ENCODE results near the gene CHAMP1.
"Not testable (repeated sequence)": the region's sequence is repeated elsewhere in the genome, so short reads cannot be mapped to it uniquely, and the experiment has no call there.

Gene CHAMP1

GRCh38 chr13:114325729-114326128 lies 11.4 kb downstream of the CHAMP1 start:
- no peaks in the 10 kb centered on the region for H3K27me3 ChIP-seq (replicated peaks; ENCODE audit: control insufficient read depth, insufficient read depth, low read length)
- no peak for DNase-seq (ENCODE audit: extremely low read depth, insufficient read length)
- peaks cover 18% of the 10 kb centered on the region for H3K36me3 ChIP-seq (ENCODE audit: control insufficient read depth, insufficient read depth, low read length)
- H3K4me3 ChIP-seq (replicated peaks; ENCODE audit: low read depth, low read length) = no peak overlapping the region
- no peak for TF ChIP-seq CTCF (IDR thresholded peaks at IDR 0.05; ENCODE audit: insufficient read depth, low read length, poor library complexity, severe bottlenecking)

- DNase-seq (ENCODE audit: extremely low read depth, insufficient read length) = no peak
- H3K27me3 ChIP-seq (replicated peaks; ENCODE audit: control insufficient read depth, insufficient read depth, low read length) = no peaks in the 10 kb centered on the region
- H3K36me3 ChIP-seq (ENCODE audit: control insufficient read depth, insufficient read depth, low read length) = peaks cover 14% of the 10 kb centered on the region
- H3K4me3 ChIP-seq (replicated peaks; ENCODE audit: low read depth, low read length) = no peak overlapping the region
- no peak for TF ChIP-seq CTCF (IDR thresholded peaks at IDR 0.05; ENCODE audit: insufficient read depth, low read length, poor library complexity, severe bottlenecking)
These were observed 13.7 kb downstream of the CHAMP1 start for GRCh38 chr13:114328034-114328433.

GRCh38 chr13:114328595-114328994 lies 14.3 kb downstream of the CHAMP1 start:
- DNase-seq (ENCODE audit: extremely low read depth, insufficient read length) = no peak
- H3K36me3 ChIP-seq (ENCODE audit: control insufficient read depth, insufficient read depth, low read length) = peaks cover 14% of the 10 kb centered on the region
- no peaks in the 10 kb centered on the region for H3K27me3 ChIP-seq (replicated peaks; ENCODE audit: control insufficient read depth, insufficient read depth, low read length)
- H3K4me3 ChIP-seq (replicated peaks; ENCODE audit: low read depth, low read length) = no peak overlapping the region
- TF ChIP-seq CTCF (IDR thresholded peaks at IDR 0.05; ENCODE audit: insufficient read depth, low read length, poor library complexity, severe bottlenecking) = no peak

- TF ChIP-seq CTCF (IDR thresholded peaks at IDR 0.05; ENCODE audit: insufficient read depth, low read length, poor library complexity, severe bottlenecking) = no peak
- Histone ChIP-seq H3K36me3 (ENCODE audit: control insufficient read depth, insufficient read depth, low read length) (peaks cover 3% of the 10 kb centered on the region), H3K27me3 (replicated peaks; ENCODE audit: control insufficient read depth, insufficient read depth, low read length) (no peaks in the 10 kb centered on the region), H3K4me3 (replicated peaks; ENCODE audit: low read depth, low read length) (no peak overlapping the region)
- DNase-seq (ENCODE audit: extremely low read depth, insufficient read length) = no peak
These were observed 15.8 kb downstream of the CHAMP1 start for GRCh38 chr13:114330086-114330485.

GRCh38 chr13:114333881-114334280 lies 19.6 kb downstream of the CHAMP1 start:
- H3K27me3 ChIP-seq (replicated peaks; ENCODE audit: control insufficient read depth, insufficient read depth, low read length); H3K36me3 ChIP-seq (ENCODE audit: control insufficient read depth, insufficient read depth, low read length); H3K4me3 ChIP-seq (replicated peaks; ENCODE audit: low read depth, low read length); DNase-seq (ENCODE audit: extremely low read depth, insufficient read length): not testable (repeated sequence)

GRCh38 chr13:114334305-114335053 lies 20.2 kb downstream of the CHAMP1 start:
- H3K36me3 ChIP-seq (ENCODE audit: control insufficient read depth, insufficient read depth, low read length) = no peaks in the 10 kb centered on the region
- no peak for DNase-seq (ENCODE audit: extremely low read depth, insufficient read length)
- no peak overlapping the region; the same call in 1 of the 2 replicates for H3K4me3 ChIP-seq (replicated peaks; ENCODE audit: low read depth, low read length)
- TF ChIP-seq CTCF (IDR thresholded peaks at IDR 0.05; ENCODE audit: insufficient read depth, low read length, poor library complexity, severe bottlenecking) = no peak
- H3K27me3 ChIP-seq (replicated peaks; ENCODE audit: control insufficient read depth, insufficient read depth, low read length) = no peaks in the 10 kb centered on the region

GRCh38 chr13:114336457-114336856 lies 22.2 kb downstream of the CHAMP1 start:
- H3K4me3 ChIP-seq (replicated peaks; ENCODE audit: low read depth, low read length); H3K27me3 ChIP-seq (replicated peaks; ENCODE audit: control insufficient read depth, insufficient read depth, low read length); DNase-seq (ENCODE audit: extremely low read depth, insufficient read length); H3K36me3 ChIP-seq (ENCODE audit: control insufficient read depth, insufficient read depth, low read length): not testable (repeated sequence)

Measured in GM06990 (cell line).